Cardiac muscle cell (in vitro differentiated cells and primary cell): ENCODE measurements around the gene TARS2. TPM values are rescaled to one million over a fixed set of nuclear protein-coding genes. Genes with fewer than 3 reads are reported as not detected.

ENCODE experiments used
- DNase-seq, 2 donors: peaks; one replicate each; pipeline versions ENCODE4 v3.0.0 to v3.0.0-alpha.2; 2010 to 2017; ENCODE audit warnings: low read depth in 1 of 2, low spot score in 1 of 2
- H3K27ac ChIP-seq: fragments of 200-600 bp; sonication (generic); 2 replicates; pipeline ENCODE4 v1.5.1; 2016
- H3K27me3 ChIP-seq: fragments of 200-600 bp; sonication (generic); 2 replicates; pipeline ENCODE4 v1.6.0; 2016; ENCODE audit warnings: control low read depth
- H3K36me3 ChIP-seq: fragments of 200-600 bp; sonication (generic); 2 replicates; pipeline ENCODE4 v1.5.1; 2016; ENCODE audit warnings: control low read depth
- H3K4me1 ChIP-seq: fragments of 200-600 bp; sonication (generic); 2 replicates; pipeline ENCODE4 v1.8.1; 2017; ENCODE audit warnings: low read depth, mild to moderate bottlenecking, mixed run types
- H3K4me3 ChIP-seq: fragments of 200-600 bp; sonication (generic); 2 replicates; pipeline ENCODE4 v1.5.1; 2016; ENCODE audit warnings: mild to moderate bottlenecking
- H3K9me3 ChIP-seq: fragments of 200-600 bp; sonication (generic); 2 replicates; pipeline ENCODE4 v1.5.1; 2017; ENCODE audit warnings: low read depth, mild to moderate bottlenecking, control low read depth
- polyA plus RNA-seq: library from polyadenylated mRNA; unstranded; fragments of >200 nt; fragmentation: Nextera tagmentation; extraction: Ambion mirVana; gene quantifications from 2 replicates; pipeline ENCODE4 v1.2.1, GENCODE V29; 2016
- total RNA-seq: library from RNA; depleted of rRNA; stranded (reverse); fragments of >200 nt; gene quantifications from 2 replicates; pipeline ENCODE4 v1.2.3, GENCODE V29; 2016
- TF ChIP-seq, protein P1 (sequence below): IDR thresholded peaks from 2 replicates; pipeline ENCODE4 v1.5.1; 2012; ENCODE audit warnings: low read depth, mild to moderate bottlenecking, low read length

The TARS2 gene
- total and polyA plus RNA-seq, 2 experiments from 2014 or later = 35.7 to 46.8 TPM

DNA sequence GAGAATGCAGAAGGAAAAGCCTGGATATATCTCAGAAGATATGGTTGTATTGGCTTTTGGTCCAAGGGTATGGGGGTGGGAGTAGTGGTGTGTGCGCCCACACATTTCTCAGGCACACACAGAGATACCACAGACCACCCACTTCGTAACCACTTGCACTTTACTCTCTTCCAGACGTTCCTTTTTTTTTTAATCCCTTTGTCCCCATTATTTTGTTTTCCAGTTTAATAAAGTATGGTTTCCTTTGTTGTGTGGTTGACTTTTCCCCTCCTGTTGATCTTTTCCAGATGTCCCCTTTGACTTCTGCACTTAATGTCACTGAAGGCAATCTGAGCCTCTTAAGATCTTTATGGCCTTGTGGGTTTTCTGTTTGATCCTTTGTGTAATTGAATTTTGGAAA lies 10.5 kb upstream of the TARS2 start:
- TF ChIP-seq, protein P1, sequence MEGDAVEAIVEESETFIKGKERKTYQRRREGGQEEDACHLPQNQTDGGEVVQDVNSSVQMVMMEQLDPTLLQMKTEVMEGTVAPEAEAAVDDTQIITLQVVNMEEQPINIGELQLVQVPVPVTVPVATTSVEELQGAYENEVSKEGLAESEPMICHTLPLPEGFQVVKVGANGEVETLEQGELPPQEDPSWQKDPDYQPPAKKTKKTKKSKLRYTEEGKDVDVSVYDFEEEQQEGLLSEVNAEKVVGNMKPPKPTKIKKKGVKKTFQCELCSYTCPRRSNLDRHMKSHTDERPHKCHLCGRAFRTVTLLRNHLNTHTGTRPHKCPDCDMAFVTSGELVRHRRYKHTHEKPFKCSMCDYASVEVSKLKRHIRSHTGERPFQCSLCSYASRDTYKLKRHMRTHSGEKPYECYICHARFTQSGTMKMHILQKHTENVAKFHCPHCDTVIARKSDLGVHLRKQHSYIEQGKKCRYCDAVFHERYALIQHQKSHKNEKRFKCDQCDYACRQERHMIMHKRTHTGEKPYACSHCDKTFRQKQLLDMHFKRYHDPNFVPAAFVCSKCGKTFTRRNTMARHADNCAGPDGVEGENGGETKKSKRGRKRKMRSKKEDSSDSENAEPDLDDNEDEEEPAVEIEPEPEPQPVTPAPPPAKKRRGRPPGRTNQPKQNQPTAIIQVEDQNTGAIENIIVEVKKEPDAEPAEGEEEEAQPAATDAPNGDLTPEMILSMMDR = no peak
- H3K27me3 ChIP-seq = no peaks in the 10 kb centered on the region
- peak in 1 of 2 donors; percentile 37 for DNase-seq
- no peak overlapping the region for H3K4me3 ChIP-seq
- H3K9me3 ChIP-seq = no peaks in the 10 kb centered on the region
- H3K36me3 ChIP-seq = peaks cover 5% of the 10 kb centered on the region
- H3K4me1 ChIP-seq = peaks cover 42% of the 10 kb centered on the region
- peak overlapping the region; percentile 83 for H3K27ac ChIP-seq

DNA sequence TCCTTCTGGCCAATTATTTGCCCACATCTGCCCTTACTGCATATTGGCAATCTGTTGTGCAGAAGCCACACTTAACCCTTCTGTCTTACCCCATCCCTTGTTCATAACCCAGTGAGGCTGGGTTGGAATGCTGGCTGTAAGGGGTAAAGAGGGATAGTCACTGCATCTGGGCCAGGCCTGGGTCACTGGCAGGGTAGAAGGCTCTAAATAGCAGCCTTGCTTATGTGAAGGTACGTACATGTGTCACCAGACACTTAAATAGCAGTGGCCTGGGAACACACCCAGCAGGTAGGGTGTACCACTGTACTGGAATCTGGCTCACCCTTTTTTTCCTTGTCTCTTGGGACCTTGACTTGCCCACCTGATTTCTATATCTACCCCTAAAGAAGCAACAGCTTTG lies 9.9 kb upstream of the TARS2 start:
- Histone ChIP-seq H3K27ac (peak overlapping the region; percentile 83), H3K4me3 (no peak overlapping the region), H3K4me1 (peaks cover 42% of the 10 kb centered on the region), H3K36me3 (no peaks in the 10 kb centered on the region), H3K27me3 (no peaks in the 10 kb centered on the region), H3K9me3 (no peaks in the 10 kb centered on the region)
- TF ChIP-seq, protein P1 = no peak
- peak in 1 of 2 donors; percentile 34 for DNase-seq

DNA sequence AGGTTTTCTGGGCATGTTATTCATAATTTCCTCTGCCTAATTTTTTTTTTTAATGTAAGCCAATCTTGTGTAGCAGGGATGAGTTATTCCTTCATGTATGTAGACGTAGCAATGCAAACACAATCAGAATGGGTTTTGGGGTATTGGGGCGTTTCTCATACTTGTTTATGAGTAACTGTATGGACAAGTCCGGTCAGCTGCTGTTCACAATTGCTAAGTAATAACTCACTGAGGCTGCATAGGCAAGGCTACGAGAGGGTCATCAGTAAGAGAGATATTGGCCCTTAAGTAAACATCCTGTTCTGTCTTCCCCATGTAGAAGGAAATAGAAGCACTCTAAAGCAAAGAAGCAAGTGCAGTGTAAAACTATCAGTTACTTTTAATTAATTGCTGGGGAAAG lies 9.5 kb upstream of the TARS2 start:
- no peaks in the 10 kb centered on the region for H3K36me3 ChIP-seq
- H3K9me3 ChIP-seq = no peaks in the 10 kb centered on the region
- peak overlapping the region; percentile 83 for H3K27ac ChIP-seq
- peaks cover 42% of the 10 kb centered on the region for H3K4me1 ChIP-seq
- H3K4me3 ChIP-seq = no peak overlapping the region
- no peaks in the 10 kb centered on the region for H3K27me3 ChIP-seq
- peak in 1 of 2 donors; percentile 27 for DNase-seq
- TF ChIP-seq, protein P1 = no peak

DNA sequence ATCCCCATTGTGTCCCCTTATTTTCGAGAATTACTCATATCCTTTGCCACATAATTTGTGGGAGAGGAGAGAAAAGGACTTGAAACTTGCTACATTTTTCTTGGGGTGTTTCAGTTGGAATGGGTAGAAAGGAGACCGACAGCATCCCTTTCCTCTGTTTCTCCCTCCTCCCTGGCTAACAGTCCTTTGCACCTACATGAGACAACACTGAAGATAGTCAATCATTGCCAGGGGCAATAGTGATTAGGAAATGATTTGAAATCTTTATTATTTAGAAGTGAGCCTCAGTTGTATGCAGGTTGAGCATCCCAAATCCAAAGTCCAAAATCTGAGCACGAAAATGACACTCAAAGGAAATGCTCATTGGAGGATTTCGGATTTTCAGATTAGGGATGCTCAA lies 7.8 kb upstream of the TARS2 start:
- DNase-seq = no peak
- H3K4me1 ChIP-seq = peaks cover 33% of the 10 kb centered on the region
- no peak overlapping the region for H3K27ac ChIP-seq
- H3K9me3 ChIP-seq = no peaks in the 10 kb centered on the region
- TF ChIP-seq, protein P1 = no peak
- H3K36me3 ChIP-seq = no peaks in the 10 kb centered on the region
- H3K4me3 ChIP-seq = no peak overlapping the region
- H3K27me3 ChIP-seq = no peaks in the 10 kb centered on the region

DNA sequence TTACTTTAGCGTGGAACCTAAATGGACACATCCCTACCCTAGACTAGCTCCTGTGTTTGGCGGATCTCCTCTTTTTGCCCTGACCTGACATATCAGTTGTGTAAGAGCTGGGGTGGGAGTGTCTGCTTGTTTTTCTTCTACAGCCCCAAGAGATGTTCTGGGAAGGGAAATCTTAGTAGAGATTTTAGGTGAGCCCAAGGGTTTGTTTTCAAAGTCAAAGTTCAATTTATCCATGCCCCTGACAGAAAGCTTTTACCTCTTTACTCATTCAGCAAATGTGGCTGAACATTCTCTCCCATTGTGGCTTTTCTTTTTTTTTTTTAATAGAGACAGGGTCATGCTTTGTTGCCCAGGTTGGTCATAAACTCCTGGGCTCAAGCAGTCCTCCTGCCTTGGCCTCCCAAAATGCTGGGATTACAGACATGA lies 7.3 kb upstream of the TARS2 start:
- H3K27me3 ChIP-seq = no peaks in the 10 kb centered on the region
- DNase-seq = no peak
- H3K4me1 ChIP-seq = peaks cover 37% of the 10 kb centered on the region
- TF ChIP-seq, protein P1 = no peak
- no peaks in the 10 kb centered on the region for H3K36me3 ChIP-seq
- H3K4me3 ChIP-seq = no peak overlapping the region
- H3K27ac ChIP-seq = no peak overlapping the region
- H3K9me3 ChIP-seq = no peaks in the 10 kb centered on the region

DNA sequence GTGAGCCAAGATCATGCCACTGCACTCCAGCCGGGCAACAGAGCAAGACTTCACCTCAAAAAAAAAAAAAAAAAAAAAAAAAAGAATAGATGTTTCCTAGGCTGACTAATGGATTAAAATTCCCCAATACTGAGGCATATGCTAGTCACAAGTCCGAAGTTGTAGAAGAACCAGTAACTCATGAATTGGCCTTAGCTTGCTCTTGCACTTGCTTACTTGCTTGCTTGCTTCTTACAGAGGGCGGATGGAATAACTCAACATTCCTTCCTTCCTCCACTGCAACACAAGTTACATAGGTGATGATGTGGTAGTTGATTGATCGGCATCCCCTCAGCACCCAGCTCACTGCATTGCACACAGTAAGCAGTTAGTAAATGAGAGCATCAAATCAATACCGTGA lies 2.8 kb upstream of the TARS2 start:
- Histone ChIP-seq H3K4me1 (peaks cover 8% of the 10 kb centered on the region), H3K27ac (no peak overlapping the region), H3K4me3 (no peak overlapping the region), H3K27me3 (no peaks in the 10 kb centered on the region), H3K36me3 (peaks cover 7% of the 10 kb centered on the region), H3K9me3 (no peaks in the 10 kb centered on the region)
- TF ChIP-seq, protein P1 = no peak
- peak in 1 of 2 donors; percentile 43 for DNase-seq
